Stimulated activated CD4-positive, alpha-beta T cell treated with anti-CD3 and anti-CD28 coated beads, Interleukin-1b, Interleukin-23, amount 100 ng/mL, for 24 hours (primary cell): Measurements from ENCODE around the gene ADARB1.

ENCODE experiments used
- DNase-seq, 4 experiments: peaks; one replicate each; pipeline ENCODE4 v3.0.0-alpha.2; 2020; ENCODE audit warnings: low read depth in 4 of 4, low spot score in 1 of 4

ADARB1 gene

GRCh38 chr21:45054927-45055612 lies 19.3 kb upstream of the ADARB1 start:
- DNase-seq: no peak

DNA sequence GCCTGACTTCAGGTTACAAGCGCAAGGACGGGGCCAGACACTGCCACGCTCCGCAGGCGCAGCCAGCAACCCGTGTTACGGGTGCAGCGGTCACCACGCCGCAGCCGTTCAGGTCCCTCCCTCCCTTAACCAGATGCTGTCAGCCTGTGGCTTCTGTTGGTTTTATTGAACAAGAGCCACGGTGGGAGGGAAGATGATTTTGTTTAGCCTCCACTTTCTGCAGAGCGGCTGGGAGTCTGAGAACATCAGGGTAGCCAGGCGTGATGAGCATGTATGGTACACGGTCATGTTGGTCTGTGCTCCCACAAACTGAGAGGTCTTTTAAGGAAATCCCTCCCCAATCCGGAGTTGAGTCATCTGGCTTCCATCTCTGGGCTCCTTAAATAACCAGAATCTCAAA lies 18.5 kb upstream of the ADARB1 start:
- no peak for DNase-seq

DNA sequence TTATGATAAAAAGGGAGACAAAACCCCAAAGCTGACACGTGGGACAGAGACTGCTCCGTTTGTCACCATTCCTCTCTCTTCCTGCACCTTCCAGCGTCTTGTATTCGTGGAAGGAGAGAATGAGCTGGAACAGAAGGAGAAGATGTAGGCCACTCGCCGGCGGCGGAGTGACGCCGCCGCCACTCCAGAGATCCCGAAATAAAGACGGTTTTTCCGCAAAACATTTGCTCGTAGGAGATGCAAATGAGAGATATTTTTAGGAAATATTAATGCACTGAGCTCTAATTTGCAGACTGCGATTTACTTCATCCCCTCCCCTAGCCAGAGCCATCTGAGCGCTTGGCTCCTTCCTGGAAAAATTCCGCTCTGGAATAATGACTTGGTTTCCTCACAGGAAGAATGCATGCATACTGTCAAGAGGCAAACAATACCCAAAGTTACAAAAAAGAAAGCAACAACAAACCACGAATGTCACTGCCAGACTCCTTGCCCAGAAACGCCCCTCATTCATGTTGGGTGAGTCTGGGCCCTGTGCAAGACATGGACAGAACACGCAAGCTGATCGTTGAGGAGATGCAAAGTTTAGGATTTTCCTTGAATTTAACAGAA lies 18.0 kb upstream of the ADARB1 start:
- DNase-seq: no peak

GRCh38 chr21:45056917-45057560 lies 17.3 kb upstream of the ADARB1 start:
- no peak for DNase-seq

- no peak for DNase-seq
Observed at GRCh38 chr21:45057886-45058285, 16.5 kb upstream of the ADARB1 start.

DNA sequence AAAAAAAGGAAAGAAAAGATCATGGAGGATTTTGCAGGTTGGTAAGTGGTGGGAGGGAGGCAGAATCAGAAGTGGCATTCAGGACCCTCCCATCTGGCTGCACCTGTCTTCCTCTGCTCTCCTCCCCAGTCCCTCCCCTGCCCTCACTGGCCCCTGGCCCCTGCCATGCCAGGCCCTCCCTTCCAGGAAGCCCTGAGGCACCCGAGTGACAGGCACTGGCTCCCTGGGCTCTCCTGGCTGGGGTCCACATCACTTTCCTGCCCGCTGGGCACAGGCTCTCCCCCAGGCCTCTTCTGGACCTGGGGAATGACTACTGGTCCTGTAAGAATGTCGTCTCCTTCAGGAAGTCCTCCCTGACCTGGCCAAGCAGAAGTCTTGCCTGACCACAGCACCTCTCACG lies 15.3 kb upstream of the ADARB1 start:
- no peak for DNase-seq

DNA sequence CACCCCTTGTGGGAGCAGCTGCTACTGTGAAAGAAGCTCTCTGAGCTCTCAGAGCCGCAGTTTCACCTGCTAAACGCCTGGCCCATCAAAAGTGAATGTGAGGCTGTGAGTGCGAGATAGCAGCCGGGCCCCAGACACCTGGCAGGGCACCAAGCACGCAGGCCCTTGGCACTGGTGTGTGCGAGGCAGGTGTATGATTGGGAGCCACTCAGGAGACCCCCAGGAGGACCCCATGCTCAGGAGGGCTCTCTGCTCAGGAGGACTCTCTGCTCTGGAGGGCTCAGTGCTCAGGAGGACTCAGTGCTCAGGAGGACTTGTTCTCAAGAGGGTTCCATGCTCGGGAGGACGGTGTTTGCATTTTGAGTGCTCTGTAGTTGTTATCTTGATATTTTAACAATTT lies 14.3 kb upstream of the ADARB1 start:
- no peak for DNase-seq

- DNase-seq: no peak
Observed at GRCh38 chr21:45060675-45061311, 13.6 kb upstream of the ADARB1 start.

DNA sequence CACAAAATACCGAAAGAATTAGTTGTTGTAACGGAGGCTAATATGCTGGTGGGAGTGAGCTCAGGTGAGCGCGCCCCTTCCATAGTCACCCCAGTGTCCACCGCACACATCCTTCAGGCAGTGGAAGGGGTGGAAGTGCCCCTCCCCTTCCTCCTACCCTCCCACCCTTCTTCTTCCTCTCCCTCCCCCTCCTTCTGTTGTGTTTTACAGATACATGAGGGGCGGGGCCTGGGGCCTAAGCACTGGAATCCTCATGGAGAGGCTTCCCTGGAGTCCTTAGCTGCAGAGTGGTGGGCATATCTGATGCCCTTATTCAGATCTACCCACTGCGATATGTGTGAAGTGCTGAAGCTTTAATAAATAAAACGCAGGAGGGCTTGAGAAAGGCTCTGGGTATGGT lies 10.3 kb upstream of the ADARB1 start:
- no peak for DNase-seq

DNA sequence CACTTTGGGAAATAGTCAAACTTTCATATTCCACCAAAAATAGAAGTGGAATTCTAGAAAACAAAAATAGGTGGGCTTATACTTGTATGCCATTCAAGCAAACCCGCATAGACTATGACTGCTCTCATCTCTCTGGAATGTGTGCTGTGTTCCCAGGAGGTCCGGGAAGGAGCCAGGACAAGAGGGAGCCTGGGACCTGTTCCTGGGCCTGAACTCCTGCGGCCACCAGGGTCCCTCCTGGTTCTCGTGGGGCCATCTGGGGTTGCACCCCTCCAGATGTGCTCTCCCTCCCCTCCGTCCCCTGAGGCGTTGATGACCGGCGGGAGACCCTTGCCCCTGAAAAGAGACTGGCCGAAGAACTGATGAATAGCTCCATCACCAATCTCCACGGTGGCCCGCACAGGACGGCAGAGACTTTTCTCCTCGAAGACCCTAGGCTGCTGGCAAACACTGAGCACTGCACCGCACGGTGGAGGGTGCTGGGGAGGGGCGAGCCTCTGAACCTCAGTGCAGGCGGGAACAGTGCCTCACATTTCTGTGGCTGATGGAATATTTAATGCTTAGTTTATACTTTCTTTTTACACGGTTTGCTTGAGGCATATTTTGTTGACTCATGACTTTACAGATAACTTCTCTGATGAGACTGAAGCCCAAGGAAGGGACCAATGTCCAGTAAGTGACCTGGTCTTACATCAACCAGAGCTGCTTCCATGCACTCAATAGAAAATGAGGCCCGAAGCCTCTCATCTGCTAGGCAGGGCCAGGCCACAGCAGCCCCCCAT lies 9.6 kb upstream of the ADARB1 start:
- no peak for DNase-seq

DNA sequence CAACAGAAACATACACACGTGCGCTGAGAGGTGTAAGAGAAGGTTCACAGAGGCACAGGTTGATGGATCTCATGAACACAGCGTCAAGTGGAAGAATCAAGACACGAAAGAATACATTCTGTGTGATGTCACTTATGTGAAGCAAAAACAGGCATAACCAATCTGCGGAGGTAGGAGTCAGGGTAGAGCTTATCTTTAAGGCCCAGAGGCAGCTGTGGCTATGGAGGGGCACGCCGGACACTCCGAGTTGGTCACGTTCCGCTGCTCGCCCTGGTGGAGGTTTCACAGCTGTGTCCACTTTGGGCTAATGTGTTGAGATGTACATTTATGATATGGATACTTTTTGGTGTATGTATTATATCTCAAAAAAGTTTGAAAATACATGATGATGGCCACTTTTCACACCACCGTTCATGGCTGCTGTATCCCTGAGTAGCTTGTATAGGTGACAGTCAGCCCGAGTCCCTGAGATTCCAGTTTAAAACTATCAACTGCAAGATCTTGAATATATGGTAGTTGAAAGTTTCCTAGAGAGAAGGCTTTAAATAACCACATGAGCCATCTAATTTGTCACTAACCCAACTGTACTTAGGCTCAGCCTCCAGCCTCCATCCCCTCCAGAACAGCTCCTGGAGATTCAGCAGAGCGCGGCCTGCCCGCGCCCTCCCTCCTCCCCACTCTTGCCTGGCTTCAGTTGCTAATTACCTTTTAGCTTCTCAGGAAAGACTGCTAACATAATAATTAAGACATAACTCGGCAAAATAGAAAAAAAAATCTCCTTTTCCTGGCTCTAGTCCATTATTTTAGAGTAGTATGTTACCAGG lies 6.7 kb upstream of the ADARB1 start:
- DNase-seq: no peak

- no peak for DNase-seq
Observed at GRCh38 chr21:45069085-45069484, 5.3 kb upstream of the ADARB1 start.

DNA sequence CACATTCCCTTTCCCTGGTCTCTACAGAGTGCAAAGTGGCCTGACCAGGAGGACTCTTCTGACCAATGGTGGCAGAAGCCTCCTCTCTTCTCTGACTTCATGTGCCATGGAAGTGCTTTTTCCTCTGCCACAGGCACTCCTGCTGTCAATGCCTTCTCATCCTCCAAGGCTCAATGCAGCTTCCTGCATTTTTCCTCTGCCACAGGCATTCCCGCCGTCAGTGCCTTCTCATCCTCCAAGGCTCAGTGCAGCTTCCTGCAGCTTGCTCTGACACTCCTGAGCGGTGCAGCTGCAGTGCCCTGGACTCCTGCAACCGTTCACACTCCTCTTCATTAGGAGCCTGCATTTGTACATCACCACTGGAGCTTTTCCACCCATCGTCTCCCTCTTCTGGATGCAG lies 4.7 kb upstream of the ADARB1 start:
- DNase-seq: no peak

GRCh38 chr21:45071078-45071873 lies 3.1 kb upstream of the ADARB1 start:
- DNase-seq: no peak

- no peak for DNase-seq
Observed at GRCh38 chr21:45071874-45072737, 2.3 kb upstream of the ADARB1 start.

GRCh38 chr21:45072738-45073300 lies 1.6 kb upstream of the ADARB1 start:
- DNase-seq: no peak

DNA sequence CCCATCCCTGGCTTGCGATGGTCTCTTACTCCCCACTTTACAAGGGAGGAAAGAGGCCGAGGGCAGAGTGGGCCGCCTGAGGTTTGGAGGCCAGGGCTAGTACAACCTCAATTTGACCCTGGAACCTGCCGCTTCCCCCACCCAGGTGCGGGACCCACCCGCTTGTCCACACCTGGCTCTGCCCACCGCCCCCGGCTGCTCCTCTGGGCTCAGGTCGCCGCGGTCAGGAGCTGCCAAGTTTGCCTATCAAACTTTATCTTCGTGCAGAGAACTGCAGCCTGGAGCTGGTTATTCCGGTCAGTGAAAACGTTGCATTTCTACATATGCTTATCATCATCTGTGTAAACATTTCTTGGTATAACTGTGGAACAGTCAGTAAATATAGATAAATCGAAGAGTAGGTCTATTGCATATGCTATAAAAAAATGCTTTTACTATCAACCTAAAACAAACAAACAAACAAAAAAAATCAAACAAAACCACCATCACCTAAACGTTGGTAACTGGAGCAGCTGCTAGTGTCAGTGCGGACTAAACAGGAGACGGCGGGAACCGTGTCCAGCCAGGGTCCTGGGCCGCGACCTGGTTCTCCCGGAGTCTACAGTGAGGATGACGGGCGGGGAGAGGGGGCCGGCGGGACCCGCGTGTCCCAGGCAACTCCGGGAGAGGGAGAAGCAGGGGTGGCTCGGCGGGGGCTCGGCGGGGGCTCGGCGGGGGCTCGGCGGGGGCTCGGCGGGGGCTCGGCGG lies 906 bp upstream of the ADARB1 start:
- no peak for DNase-seq
